SK-N-SH (cell line): ENCODE data around the gene FLT3LG. TPM values are rescaled to one million over a fixed set of nuclear protein-coding genes. Genes with fewer than 3 reads are reported as not detected.

Experiments used
- CTCF ChIA-PET: fragments of 300-600, 350-600 bp; formaldehyde crosslinking; extraction: SDS; loops from one replicate; lab custom pipeline; 2021; lab: Yijun Ruan, JAX
- POLR2A ChIA-PET: fragments of 350-600 bp; sonication (Branson Sonifier 250); formaldehyde crosslinking; extraction: SDS; loops from one replicate; lab custom pipeline; 2020; ENCODE audit warnings: antibody characterized with exemption, inconsistent platforms; lab: Yijun Ruan, JAX
- DNase-seq: peaks from one replicate; pipeline ENCODE4 v3.0.0; 2012
- H2AFZ ChIP-seq: fragments of 200-600 bp; sonication (generic); 2 replicates; pipeline ENCODE4 v1.8.1; 2016; ENCODE audit warnings: antibody characterized with exemption, mild to moderate bottlenecking, low read depth
- H3F3A ChIP-seq: fragments of 200-600 bp; sonication (generic); replicated peaks from 2 replicates; pipeline ENCODE3; 2016; ENCODE audit warnings: antibody characterized with exemption, mild to moderate bottlenecking; ENCODE audit not compliant: insufficient read depth
- H3K27ac ChIP-seq, 2 experiments: fragments of 200-500 bp in 1 of 2; fragments of 200-600 bp in 1 of 2; sonication (Bioruptor generic) in 1 of 2; sonication (generic), shearing (Covaris generic) in 1 of 2; 2 replicates each; pipeline versions ENCODE4 v1.5.1 to v1.6.1; 2014 to 2016; ENCODE audit warnings: low read depth in 2 of 2, inconsistent platforms in 1 of 2, low read length in 1 of 2, mild to moderate bottlenecking in 1 of 2, mixed read lengths in 1 of 2
- H3K27me3 ChIP-seq: fragments of 200-600 bp; sonication (generic), shearing (Covaris generic); 2 replicates; pipeline ENCODE4 v1.6.1; 2016; ENCODE audit warnings: mixed run types; ENCODE audit not compliant: insufficient read depth
- H3K36me3 ChIP-seq, 2 experiments: fragments of 200-500 bp in 1 of 2; fragments of 200-600 bp in 1 of 2; sonication (Bioruptor generic) in 1 of 2; sonication (generic) in 1 of 2; replicated peaks in 1 of 2; 2 replicates each; pipeline versions ENCODE3 to v1.5.1; 2014 to 2016; ENCODE audit warnings: low read length in 1 of 2, mild to moderate bottlenecking in 1 of 2; ENCODE audit not compliant: insufficient read depth in 2 of 2, control insufficient read depth in 1 of 2
- H3K4me1 ChIP-seq, 2 experiments: fragments of 200-500 bp in 1 of 2; fragments of 200-600 bp in 1 of 2; sonication (Bioruptor generic) in 1 of 2; sonication (generic), shearing (Covaris generic) in 1 of 2; 2 replicates each; pipeline versions ENCODE4 v1.5.1 to v1.6.1; 2014 to 2016; ENCODE audit warnings: low read depth in 1 of 2, low read length in 1 of 2, mixed run types in 1 of 2; ENCODE audit not compliant: insufficient read depth in 2 of 2, control insufficient read depth in 1 of 2
- H3K4me2 ChIP-seq: fragments of 200-600 bp; sonication (generic), shearing (Covaris generic); 2 replicates; pipeline ENCODE4 v1.6.1; 2017; ENCODE audit warnings: mixed run types
- H3K4me3 ChIP-seq, 2 experiments: fragments of 200-500 bp in 1 of 2; fragments of 200-600 bp in 1 of 2; sonication (Bioruptor generic) in 1 of 2; sonication (generic), shearing (Covaris generic) in 1 of 2; 2 replicates each; pipeline versions ENCODE4 v1.5.1 to v1.8.1; 2014 to 2016; ENCODE audit warnings: low read depth in 2 of 2, inconsistent platforms in 1 of 2, low read length in 1 of 2, mild to moderate bottlenecking in 1 of 2, mixed read lengths in 1 of 2, moderate library complexity in 1 of 2
- H3K79me2 ChIP-seq: fragments of 200-600 bp; sonication (generic); 2 replicates; pipeline ENCODE4 v1.8.1; 2017; ENCODE audit warnings: mild to moderate bottlenecking; ENCODE audit not compliant: insufficient read depth
- H3K9ac ChIP-seq: fragments of 200-600 bp; sonication (generic); 2 replicates; pipeline ENCODE4 v1.6.1; 2017; ENCODE audit warnings: mixed run types
- H3K9me2 ChIP-seq: fragments of 200-600 bp; sonication (generic); 2 replicates; pipeline ENCODE4 v1.6.1; 2017; ENCODE audit warnings: mixed run types
- H3K9me3 ChIP-seq: fragments of 200-600 bp; sonication (generic); 2 replicates; pipeline ENCODE4 v1.6.1; 2017; ENCODE audit warnings: mixed run types, mild to moderate bottlenecking, moderate library complexity
- H4K20me1 ChIP-seq: fragments of 200-600 bp; sonication (generic); 2 replicates; pipeline ENCODE4 v1.6.1; 2017; ENCODE audit warnings: mild to moderate bottlenecking, mixed run types; ENCODE audit not compliant: insufficient read depth
- FOXJ3 ChIP-seq: sonication (generic); formaldehyde crosslinking; IDR thresholded peaks from 2 replicates; pipeline ENCODE4 v1.5.1; 2020; ENCODE audit warnings: mild to moderate bottlenecking, missing genetic modification reagents
- FOXM1 ChIP-seq: IDR thresholded peaks from 2 replicates; pipeline ENCODE4 v1.4.0; 2012; ENCODE audit warnings: low read depth, mild to moderate bottlenecking
- GATA2 ChIP-seq: sonication (generic); formaldehyde crosslinking; IDR thresholded peaks from 2 replicates; pipeline ENCODE4 v1.5.0; 2020; ENCODE audit warnings: mild to moderate bottlenecking, missing genetic modification reagents
- MXI1 ChIP-seq: IDR thresholded peaks from 2 replicates; pipeline ENCODE4 v1.6.1; 2012; ENCODE audit warnings: mild to moderate bottlenecking, low read depth, low read length, improper control_type of control experiment
- NRF1 ChIP-seq: IDR thresholded peaks from 2 replicates; pipeline ENCODE4 v1.6.1; 2012; ENCODE audit warnings: low read depth, mild to moderate bottlenecking, low read length
- RAD21 ChIP-seq: IDR thresholded peaks from 2 replicates; pipeline ENCODE4 v1.6.1; 2012; ENCODE audit warnings: mild to moderate bottlenecking, low read length
- RCOR1 ChIP-seq: fragments of 150-350 bp; IDR thresholded peaks from 2 replicates; pipeline ENCODE4 v1.6.1; 2017; ENCODE audit warnings: antibody characterized with exemption, low read length
- RFX5 ChIP-seq: IDR thresholded peaks from 2 replicates; pipeline ENCODE4 v1.6.1; 2012; ENCODE audit warnings: mild to moderate bottlenecking, improper control_type of control experiment, low read length
- RXRA ChIP-seq: IDR thresholded peaks from 2 replicates; pipeline ENCODE4 v1.4.0; 2012; ENCODE audit warnings: low read depth, mild to moderate bottlenecking, borderline replicate concordance
- SMC3 ChIP-seq: IDR thresholded peaks from 2 replicates; pipeline ENCODE4 v1.6.1; 2012; ENCODE audit warnings: low read depth, low read length, improper control_type of control experiment
- TAF1 ChIP-seq: IDR thresholded peaks from 2 replicates; pipeline ENCODE4 v1.6.1; 2012; ENCODE audit warnings: low read depth, mild to moderate bottlenecking, low read length, moderate library complexity, borderline replicate concordance
- TCF12 ChIP-seq: IDR thresholded peaks from 2 replicates; pipeline ENCODE4 v1.4.0; 2012
- TEAD4 ChIP-seq: IDR thresholded peaks from 2 replicates; pipeline ENCODE4 v1.4.0; 2012; ENCODE audit warnings: mild to moderate bottlenecking, borderline replicate concordance; ENCODE audit not compliant: insufficient read depth
- WGBS: methylation state at CpG from one replicate; pipeline ENCODE4 v1.1.6; 2017; ENCODE audit warnings: low lambda C conversion rate; 5-methylcytosine and 5-hydroxymethylcytosine counted together
- polyA plus RNA-seq, 3 experiments: library from polyadenylated mRNA; depleted of rRNA; stranded (reverse); fragments of >200 nt; gene quantifications; 2 replicates each; pipeline ENCODE4 v1.2.3, GENCODE V29; 2012
- TF ChIP-seq, protein P1 (sequence below): IDR thresholded peaks from 2 replicates; pipeline ENCODE4 v1.4.0; 2012; ENCODE audit warnings: low read depth
- TF ChIP-seq, protein P2 (sequence below): IDR thresholded peaks from 2 replicates; pipeline ENCODE4; 2012
- TF ChIP-seq, protein P3 (sequence below): IDR thresholded peaks from 2 replicates; pipeline ENCODE4 v1.4.0; 2012; ENCODE audit warnings: low read depth, borderline replicate concordance
- TF ChIP-seq, protein P4 (sequence below): fragments of 200-600 bp; sonication (generic); IDR thresholded peaks from 2 replicates; pipeline ENCODE4 v1.6.1; 2017; ENCODE audit warnings: antibody characterized with exemption, mild to moderate bottlenecking, moderate library complexity

Gene FLT3LG
- polyA plus RNA-seq, 1 of the 3 experiments (the other 2 are of a cell fraction) = 6.4 TPM

DNA sequence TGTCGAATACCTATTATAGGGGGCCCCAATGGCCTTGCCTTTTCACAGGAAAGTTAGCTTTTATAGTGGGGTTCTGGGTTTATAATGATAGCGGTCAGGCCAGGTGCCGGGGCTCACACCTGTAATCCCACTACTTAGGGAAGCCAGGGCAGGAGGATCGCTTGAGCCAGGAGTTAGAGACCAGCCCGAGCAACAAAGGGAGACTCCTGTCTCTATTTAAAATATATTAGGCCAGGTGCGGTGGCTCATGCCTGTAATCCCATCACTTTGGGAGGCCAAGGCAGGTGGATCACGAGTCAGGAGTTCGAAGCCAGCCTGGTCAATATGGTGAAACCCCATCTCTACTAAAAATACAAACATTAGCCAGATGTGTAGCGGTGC, 29.6 kb downstream of the FLT3LG start:
- H3K9me2 ChIP-seq = no peaks in the 10 kb centered on the region
- no peak overlapping the region for H3K4me2 ChIP-seq
- H3K27me3 ChIP-seq = no peaks in the 10 kb centered on the region
- no peak overlapping the region for H3K27ac ChIP-seq
- H3K4me3 ChIP-seq = no peak overlapping the region
- DNase-seq = no peak
- ChIA-PET CTCF (interaction anchor here (0.8 to 5.9 kb wide), 27 partner anchors 8 to 177 kb away, joined by 3 to 28 read pairs (median 5); partner anchors contain the start of genes FLT3LG, NOSIP, RCN3 and RPL13A), POLR2A (interaction anchor here (0.9 to 1.8 kb wide), 3 partner anchors 8 to 43 kb away, joined by 3 to 8 read pairs (median 4); no protein-coding TSS in a partner anchor)
- peaks cover 10 to 17% of the 10 kb centered on the region in 2 experiments for H3K36me3 ChIP-seq
- H3K4me1 ChIP-seq = peaks cover 0 to 13% of the 10 kb centered on the region in 2 experiments; a peak in 1 of 4 replicates
- H3F3A ChIP-seq = peaks cover 29% of the 10 kb centered on the region
- no peaks in the 10 kb centered on the region for H3K9me3 ChIP-seq
- H4K20me1 ChIP-seq = peaks cover 14% of the 10 kb centered on the region
- H3K79me2 ChIP-seq = peaks cover 4% of the 10 kb centered on the region; the same call in 1 of the 2 replicates
- H3K9ac ChIP-seq = no peak overlapping the region
- no peak overlapping the region for H2AFZ ChIP-seq
- WGBS = 87% methylated on average over 9 of the region's 9 CpGs
- TF ChIP-seq RXRA = no peak
- TF ChIP-seq, protein P1, sequence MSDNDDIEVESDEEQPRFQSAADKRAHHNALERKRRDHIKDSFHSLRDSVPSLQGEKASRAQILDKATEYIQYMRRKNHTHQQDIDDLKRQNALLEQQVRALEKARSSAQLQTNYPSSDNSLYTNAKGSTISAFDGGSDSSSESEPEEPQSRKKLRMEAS = no peak
- TF ChIP-seq MXI1 = no peak
- TF ChIP-seq, protein P2, sequence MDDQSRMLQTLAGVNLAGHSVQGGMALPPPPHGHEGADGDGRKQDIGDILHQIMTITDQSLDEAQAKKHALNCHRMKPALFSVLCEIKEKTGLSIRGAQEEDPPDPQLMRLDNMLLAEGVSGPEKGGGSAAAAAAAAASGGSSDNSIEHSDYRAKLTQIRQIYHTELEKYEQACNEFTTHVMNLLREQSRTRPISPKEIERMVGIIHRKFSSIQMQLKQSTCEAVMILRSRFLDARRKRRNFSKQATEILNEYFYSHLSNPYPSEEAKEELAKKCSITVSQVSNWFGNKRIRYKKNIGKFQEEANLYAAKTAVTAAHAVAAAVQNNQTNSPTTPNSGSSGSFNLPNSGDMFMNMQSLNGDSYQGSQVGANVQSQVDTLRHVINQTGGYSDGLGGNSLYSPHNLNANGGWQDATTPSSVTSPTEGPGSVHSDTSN = no peak
- TF ChIP-seq TAF1 = no peak
- TF ChIP-seq SMC3 = no peak
- no peak for TF ChIP-seq TEAD4
- no peak for TF ChIP-seq TCF12
- TF ChIP-seq, protein P3, sequence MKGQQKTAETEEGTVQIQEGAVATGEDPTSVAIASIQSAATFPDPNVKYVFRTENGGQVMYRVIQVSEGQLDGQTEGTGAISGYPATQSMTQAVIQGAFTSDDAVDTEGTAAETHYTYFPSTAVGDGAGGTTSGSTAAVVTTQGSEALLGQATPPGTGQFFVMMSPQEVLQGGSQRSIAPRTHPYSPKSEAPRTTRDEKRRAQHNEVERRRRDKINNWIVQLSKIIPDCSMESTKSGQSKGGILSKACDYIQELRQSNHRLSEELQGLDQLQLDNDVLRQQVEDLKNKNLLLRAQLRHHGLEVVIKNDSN = no peak
- TF ChIP-seq, protein P4, sequence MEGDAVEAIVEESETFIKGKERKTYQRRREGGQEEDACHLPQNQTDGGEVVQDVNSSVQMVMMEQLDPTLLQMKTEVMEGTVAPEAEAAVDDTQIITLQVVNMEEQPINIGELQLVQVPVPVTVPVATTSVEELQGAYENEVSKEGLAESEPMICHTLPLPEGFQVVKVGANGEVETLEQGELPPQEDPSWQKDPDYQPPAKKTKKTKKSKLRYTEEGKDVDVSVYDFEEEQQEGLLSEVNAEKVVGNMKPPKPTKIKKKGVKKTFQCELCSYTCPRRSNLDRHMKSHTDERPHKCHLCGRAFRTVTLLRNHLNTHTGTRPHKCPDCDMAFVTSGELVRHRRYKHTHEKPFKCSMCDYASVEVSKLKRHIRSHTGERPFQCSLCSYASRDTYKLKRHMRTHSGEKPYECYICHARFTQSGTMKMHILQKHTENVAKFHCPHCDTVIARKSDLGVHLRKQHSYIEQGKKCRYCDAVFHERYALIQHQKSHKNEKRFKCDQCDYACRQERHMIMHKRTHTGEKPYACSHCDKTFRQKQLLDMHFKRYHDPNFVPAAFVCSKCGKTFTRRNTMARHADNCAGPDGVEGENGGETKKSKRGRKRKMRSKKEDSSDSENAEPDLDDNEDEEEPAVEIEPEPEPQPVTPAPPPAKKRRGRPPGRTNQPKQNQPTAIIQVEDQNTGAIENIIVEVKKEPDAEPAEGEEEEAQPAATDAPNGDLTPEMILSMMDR = no peak
- TF ChIP-seq FOXM1 = no peak
- no peak for TF ChIP-seq RCOR1
- no peak for TF ChIP-seq NRF1
- TF ChIP-seq GATA2 (CRISPR knock-in tag) = no peak
- no peak for TF ChIP-seq RAD21
- no peak for TF ChIP-seq FOXJ3 (CRISPR knock-in tag)
- TF ChIP-seq RFX5 = no peak
